Hepatic stellate cell (primary cell): ENCODE results near the gene STAT1.
"Not testable (repeated sequence)": the region's sequence is repeated elsewhere in the genome, so short reads cannot be mapped to it uniquely, and the experiment has no call there.

Experiments
- DNase-seq: peaks from one replicate; pipeline ENCODE4 v3.0.0; 2011; ENCODE audit warnings: low spot score

The STAT1 gene

DNA sequence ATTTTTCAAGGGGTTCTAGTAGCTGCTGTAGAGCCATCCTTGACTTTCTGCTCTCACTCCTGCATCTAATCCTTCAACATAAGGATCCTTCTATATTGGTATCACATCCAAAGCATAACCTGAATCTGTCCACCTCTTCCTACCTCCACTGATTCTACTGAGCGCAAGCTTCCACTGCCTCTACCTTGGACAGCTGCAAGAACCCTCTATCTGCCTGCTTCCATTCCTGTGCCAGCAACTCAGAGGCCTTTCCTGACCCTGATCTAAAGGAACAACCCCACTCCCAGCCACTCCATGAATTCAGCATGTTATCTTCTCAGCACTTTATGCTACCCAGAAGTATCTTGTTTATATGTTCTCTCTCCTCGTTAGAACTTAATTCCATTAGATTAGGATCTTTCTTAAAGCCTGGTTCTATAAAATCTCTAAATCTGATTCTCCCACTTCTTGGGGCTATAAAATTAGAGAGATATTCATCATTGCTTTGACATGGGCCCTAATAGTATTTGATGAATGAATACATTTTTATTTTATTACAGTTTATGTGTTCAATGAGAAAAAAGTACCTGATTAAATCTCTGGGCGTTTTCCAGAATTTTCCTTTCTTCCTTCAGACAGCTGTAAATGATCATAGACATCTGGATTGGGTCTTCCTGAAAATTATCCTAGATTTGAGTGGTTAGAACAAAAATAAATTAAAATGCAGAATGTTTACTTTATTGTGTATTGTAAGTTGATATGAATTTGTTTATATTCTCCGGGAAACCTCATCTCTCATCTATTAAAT lies 6.8 kb downstream of the STAT1 start:
- DNase-seq, result no peak

- no peak for DNase-seq
These were observed 7.7 kb downstream of the STAT1 start for GRCh38 chr2:191006297-191006696.

- no peak for DNase-seq
These were observed 10.3 kb downstream of the STAT1 start for GRCh38 chr2:191003405-191004309.

- no peak for DNase-seq
These were observed 12.3 kb downstream of the STAT1 start for GRCh38 chr2:191001624-191002023.

DNA sequence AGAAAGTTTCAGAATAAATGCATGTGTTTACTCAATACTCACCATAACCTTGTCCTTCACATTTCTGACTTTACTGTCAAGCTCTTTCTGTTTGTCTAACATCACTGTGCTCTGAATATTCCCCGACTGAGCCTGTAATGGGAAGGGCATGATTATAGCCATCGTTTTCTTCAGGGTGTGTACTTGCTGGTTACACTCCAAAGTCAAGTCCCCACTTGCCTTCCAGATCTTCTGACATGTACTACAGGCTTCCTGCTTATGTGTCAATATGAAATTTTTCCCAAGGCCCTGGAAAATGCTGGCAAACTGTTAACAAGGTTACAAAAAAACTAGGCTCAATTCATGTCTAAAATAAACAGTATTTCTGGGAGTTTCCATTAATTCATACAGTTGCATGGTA lies 12.9 kb downstream of the STAT1 start:
- DNase-seq, result no peak

DNA sequence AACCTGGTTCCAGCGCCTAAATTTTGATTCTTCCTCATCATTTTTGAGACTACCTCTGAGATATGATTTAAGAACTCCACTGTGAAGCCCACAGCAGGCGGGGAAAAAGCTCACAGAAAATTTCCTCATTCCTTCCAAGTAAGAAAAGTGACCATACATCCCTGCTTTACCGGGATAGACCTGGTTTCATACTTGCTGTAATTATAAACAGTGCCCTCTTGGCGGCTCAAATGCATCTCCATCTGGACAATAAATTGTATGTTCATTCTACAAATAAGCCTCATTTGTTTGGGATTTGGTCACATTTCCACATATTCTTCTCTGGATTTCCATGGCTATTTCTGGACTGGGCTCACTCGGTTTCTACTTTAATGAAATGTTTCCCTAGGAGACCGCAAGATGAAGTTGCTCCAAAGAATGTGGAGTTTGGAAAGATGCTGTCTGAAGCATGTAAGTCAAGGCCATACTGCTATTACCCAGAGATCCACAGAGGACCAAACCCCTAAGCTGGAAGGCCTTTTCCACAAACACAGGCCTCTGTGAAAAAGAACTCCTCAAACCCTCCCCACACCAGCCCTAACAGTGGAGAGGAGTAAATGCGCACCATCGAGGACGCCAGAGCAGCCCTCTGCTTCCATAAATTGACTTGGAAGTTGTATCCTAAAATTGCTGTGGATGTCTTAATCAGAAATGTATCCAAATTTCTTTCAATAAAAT lies 13.9 kb downstream of the STAT1 start:
- DNase-seq, result no peak

DNA sequence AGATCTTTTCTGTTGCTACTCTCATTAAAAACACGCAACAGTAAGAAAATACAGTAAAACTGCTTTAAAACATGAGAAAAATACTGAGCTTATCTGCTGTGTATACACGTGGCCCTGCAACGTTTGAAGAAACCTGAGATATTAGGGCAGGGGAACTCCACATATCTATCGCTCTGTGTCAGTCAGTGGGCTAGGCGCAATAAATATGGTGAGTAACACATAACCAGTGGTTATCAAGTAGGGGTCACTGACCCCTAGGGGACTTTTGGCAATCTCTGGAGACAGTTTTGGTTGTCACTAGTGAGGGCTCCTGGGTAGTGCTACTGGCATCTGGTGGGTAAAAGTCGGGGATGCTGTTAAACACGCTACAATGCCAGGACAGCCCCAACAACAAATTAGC lies 14.9 kb downstream of the STAT1 start:
- DNase-seq, result no peak

GRCh38 chr2:190997526-190998113 lies 16.4 kb downstream of the STAT1 start:
- DNase-seq, result no peak

GRCh38 chr2:190996947-190997346 lies 17.0 kb downstream of the STAT1 start:
- no peak for DNase-seq

- peak; percentile 52 for DNase-seq
These were observed 17.5 kb downstream of the STAT1 start for GRCh38 chr2:190996338-190996946.

DNA sequence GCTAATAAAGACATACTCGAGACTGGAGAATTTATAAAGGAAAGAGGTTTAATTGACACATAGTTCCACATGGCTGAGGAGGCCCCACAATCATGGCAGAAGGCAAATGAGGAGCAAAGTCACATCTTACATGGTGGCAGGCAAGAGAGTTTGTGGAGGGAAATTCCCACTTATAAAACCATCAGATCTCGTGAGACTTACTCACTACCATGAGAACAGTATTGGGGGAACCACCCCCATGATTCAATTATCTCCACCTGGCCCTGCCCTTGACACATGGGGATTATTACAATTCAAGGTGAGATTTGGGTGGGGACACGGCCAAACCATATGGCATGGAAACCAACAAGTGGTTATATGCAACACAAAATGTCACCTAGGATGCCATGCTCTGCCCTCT lies 18.7 kb downstream of the STAT1 start:
- DNase-seq, result not testable (repeated sequence)

- DNase-seq, result no peak
These were observed 19.8 kb downstream of the STAT1 start for GRCh38 chr2:190994148-190994547.

DNA sequence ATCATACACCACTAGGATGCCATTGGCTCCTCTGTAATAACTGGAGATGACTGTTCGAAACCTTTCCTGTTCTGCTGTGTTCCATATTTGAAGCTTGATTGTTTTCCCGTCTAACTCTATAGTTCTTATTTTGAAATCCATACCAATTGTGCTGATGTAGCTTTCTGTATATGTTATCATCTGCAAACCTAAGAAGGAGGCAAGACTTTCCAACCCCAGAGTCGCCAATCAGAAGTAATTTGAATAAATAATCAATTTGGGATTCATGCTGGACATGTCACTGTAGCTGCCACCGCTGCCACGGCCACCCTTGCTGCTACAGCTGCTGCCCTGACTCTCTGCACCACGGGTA lies 20.7 kb downstream of the STAT1 start:
- DNase-seq, result no peak

DNA sequence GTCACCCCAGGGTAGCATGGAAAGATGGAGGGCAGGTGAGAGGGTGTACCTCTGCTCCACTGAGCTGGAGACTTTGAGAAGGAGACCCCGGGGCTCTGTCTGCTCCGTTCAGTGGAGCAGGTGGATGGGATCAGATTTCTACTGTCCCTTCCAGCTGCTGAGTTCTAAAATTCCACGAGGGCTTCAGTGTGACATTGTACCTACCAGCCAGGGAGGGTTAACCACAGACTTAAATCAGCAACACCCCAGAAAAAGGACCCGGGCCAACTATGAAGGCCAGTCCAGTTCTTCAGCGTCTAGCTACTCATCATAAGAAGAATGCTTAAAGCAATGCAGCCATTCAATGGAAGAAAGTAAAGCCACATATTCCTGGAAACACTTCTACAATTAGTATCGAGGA lies 23.8 kb downstream of the STAT1 start:
- no peak for DNase-seq

DNA sequence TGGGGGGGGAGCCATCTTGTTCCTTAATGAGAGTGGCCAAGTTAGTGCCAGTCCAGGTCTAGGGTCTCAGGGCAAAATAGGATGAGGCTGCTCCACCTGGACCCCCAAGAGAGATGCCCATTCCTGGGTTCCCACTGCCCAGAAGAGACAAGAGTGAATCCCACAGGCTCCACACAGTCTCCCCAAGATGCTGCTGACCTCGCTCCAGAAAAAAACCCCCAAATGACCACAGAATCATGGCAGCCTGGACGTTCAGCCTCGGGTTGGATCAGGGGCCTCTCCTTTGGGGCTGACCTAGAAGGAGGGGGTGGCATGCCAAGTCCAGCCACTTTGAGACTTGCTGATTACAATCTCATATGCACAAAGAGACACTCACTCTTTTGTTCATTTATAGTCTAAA lies 25.1 kb downstream of the STAT1 start:
- DNase-seq, result no peak

- no peak for DNase-seq
These were observed 26.0 kb downstream of the STAT1 start for GRCh38 chr2:190987938-190988337.

DNA sequence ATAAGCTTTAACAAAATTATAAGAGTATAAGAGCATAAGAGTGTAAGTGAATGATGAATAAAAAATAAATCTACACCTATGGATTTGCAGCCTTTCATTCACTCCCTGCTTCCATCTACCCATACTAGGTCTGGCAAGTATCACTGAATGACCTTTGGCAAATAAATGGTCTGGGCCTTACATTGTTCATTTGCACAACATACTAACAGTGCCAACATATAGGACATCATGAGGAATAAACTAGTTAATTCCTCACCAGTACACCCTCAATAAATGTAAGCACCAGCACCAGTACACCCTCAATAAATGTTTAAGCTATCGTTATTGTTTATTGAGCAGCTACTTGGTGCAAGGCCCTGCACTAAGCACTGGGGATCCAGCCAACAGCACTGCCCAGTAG lies 26.9 kb downstream of the STAT1 start:
- no peak for DNase-seq

- DNase-seq, result no peak
These were observed 27.6 kb downstream of the STAT1 start for GRCh38 chr2:190986221-190986953.

DNA sequence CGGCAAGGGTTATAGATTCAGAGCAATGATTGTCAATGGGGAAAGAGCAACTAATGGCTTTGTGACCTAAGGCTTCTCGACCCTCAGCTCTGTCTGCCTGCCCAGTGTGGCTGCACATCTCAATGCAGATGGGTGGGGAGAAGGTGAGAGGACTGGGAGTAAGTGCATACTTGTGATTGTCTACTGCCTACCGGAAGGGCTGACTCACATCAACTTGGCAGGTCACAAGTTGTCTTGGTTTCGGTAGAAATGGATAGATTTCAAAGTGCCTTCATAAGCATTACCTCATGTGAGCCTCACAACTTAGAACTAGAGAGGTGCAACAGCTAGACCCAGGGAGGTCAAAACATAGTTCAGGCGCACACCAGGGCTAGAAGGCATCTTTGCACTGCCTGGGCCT lies 29.4 kb downstream of the STAT1 start:
- peak; percentile 16 for DNase-seq

- no peak for DNase-seq
These were observed 31.5 kb downstream of the STAT1 start for GRCh38 chr2:190982262-190983034.
